Caco-2 (cell line): ENCODE data around the gene PTPN9. TPM values are rescaled to one million over a fixed set of nuclear protein-coding genes. Genes with fewer than 3 reads are reported as not detected.

Source experiments
- BruUV-seq: library from RNA; stranded (reverse); fragments of 400-500 nt; replicated peaks from 2 replicates; lab custom pipeline; 2021; lab: Mats Ljungman, UMichigan
- CTCF ChIA-PET: fragments of 300-600 bp; sonication (Branson Sonifier 250); formaldehyde crosslinking; loops from one replicate; lab custom pipeline; 2022; ENCODE audit warnings: antibody characterized with exemption; lab: Charles Lee
- POLR2A ChIA-PET: fragments of 300-600 bp; sonication (Branson Sonifier 250); formaldehyde crosslinking; loops from one replicate; lab custom pipeline; 2022; ENCODE audit warnings: antibody characterized with exemption; lab: Charles Lee
- DNase-seq, 2 experiments: peaks; one replicate each; pipeline versions ENCODE4 v3.0.0 to v3.0.0-alpha.2; 2020 to 2022
- H3K27me3 ChIP-seq: replicated peaks from 2 replicates; pipeline ENCODE4 v1.6.0; 2011; ENCODE audit warnings: low read length; ENCODE audit not compliant: control insufficient read depth, insufficient read depth
- H3K36me3 ChIP-seq: 2 replicates; pipeline ENCODE4 v1.5.1; 2011; ENCODE audit warnings: low read length; ENCODE audit not compliant: control insufficient read depth, insufficient read depth
- H3K4me1 ChIP-seq: fragments of 250-450 bp; sonication (Bioruptor Pico); 2 replicates; pipeline ENCODE4 v1.5.1; 2020; ENCODE audit warnings: mild to moderate bottlenecking
- H3K4me3 ChIP-seq: 2 replicates; pipeline ENCODE4 v1.5.1; 2011; ENCODE audit warnings: low read depth, mild to moderate bottlenecking, control low read depth, low read length
- H3K9me3 ChIP-seq: fragments of 250-450 bp; sonication (Bioruptor Pico); 2 replicates; pipeline ENCODE4 v1.5.1; 2020; ENCODE audit warnings: mild to moderate bottlenecking, moderate library complexity
- H3K27ac Mint-ChIP-seq: one replicate; pipeline ENCODE4 v1.8.0; 2022; ENCODE audit warnings: mixed read lengths; ENCODE audit not compliant: unreplicated experiment
- H3K27me3 Mint-ChIP-seq: one replicate; pipeline ENCODE4 v1.8.0; 2022; ENCODE audit warnings: mixed read lengths; ENCODE audit not compliant: insufficient read depth, unreplicated experiment
- H3K36me3 Mint-ChIP-seq: one replicate; pipeline ENCODE4 v1.8.0; 2022; ENCODE audit warnings: mild to moderate bottlenecking, mixed read lengths; ENCODE audit not compliant: insufficient read depth, unreplicated experiment
- H3K4me1 Mint-ChIP-seq: one replicate; pipeline ENCODE4 v1.8.0; 2022; ENCODE audit warnings: low read depth, mixed read lengths; ENCODE audit not compliant: unreplicated experiment
- H3K4me3 Mint-ChIP-seq: one replicate; pipeline ENCODE4 v1.8.0; 2022; ENCODE audit warnings: mild to moderate bottlenecking, moderate library complexity, mixed read lengths; ENCODE audit not compliant: unreplicated experiment
- H3K9me3 Mint-ChIP-seq: one replicate; pipeline ENCODE4 v1.8.0; 2022; ENCODE audit warnings: mixed read lengths; ENCODE audit not compliant: unreplicated experiment
- CTCF ChIP-seq, 2 experiments: fragments of 200-600 bp in 1 of 2; IDR thresholded peaks; 1 replicate in 1 of 2; 2 replicates in 1 of 2; pipeline versions ENCODE4 v1.5.1 to v1.8.0; 2011 to 2022; ENCODE audit warnings: antibody characterized with exemption in 1 of 2, control low read depth in 1 of 2, inconsistent platforms in 1 of 2, low read depth in 1 of 2, low read length in 1 of 2, mild to moderate bottlenecking in 1 of 2, moderate library complexity in 1 of 2; ENCODE audit not compliant: insufficient read depth in 1 of 2, severe bottlenecking in 1 of 2, unreplicated experiment in 1 of 2
- intact Hi-C: fragments of 100-400 bp; cut with micrococcal nuclease; formaldehyde crosslinking; loops from one replicate; pipeline ENCODE4 v1.10.0; 2022; ENCODE audit not compliant: unreplicated experiment
- total RNA-seq: library from RNA; stranded (reverse); gene quantifications from 2 replicates; pipeline ENCODE4 v1.2.3, GENCODE V29; 2022

Gene PTPN9
- total RNA-seq, 1 experiment from 2014 or later, result 27.7 TPM

- intact Hi-C loops, result loop anchor here (1.0 to 5.0 kb wide), 3 partner anchors 8 to 84 kb away; partner anchors contain the start of gene MAN2C1
- CTCF ChIA-PET, result interaction anchor here (0.5 to 1.8 kb wide), 18 partner anchors 9 to 514 kb away, joined by 3 to 33 read pairs (median 3); partner anchors contain the start of genes MAN2C1, PTPN9 and SNX33
- Mint-ChIP-seq H3K36me3 (peaks cover 56% of the 10 kb centered on the region), H3K9me3 (no peaks in the 10 kb centered on the region), H3K4me1 (peaks cover 9% of the 10 kb centered on the region), H3K4me3 (peak within 1 kb of the TSS; percentile 74), H3K27ac (peak within 1 kb of the TSS; percentile 89), H3K27me3 (no peaks in the 10 kb centered on the region)
- POLR2A ChIA-PET, result interaction anchor here (0.5 to 3.3 kb wide), 20 partner anchors 9 to 885 kb away, joined by 3 to 54 read pairs (median 5); partner anchors contain the start of genes COX5A, ETFA, IMP3 and ISL2
- DNase-seq, result peak; percentile 98 to 100
- Histone ChIP-seq H3K4me3 (peak within 1 kb of the TSS; percentile 99), H3K27me3 (no peaks in the 10 kb centered on the region), H3K36me3 (no peaks in the 10 kb centered on the region), H3K9me3 (no peaks in the 10 kb centered on the region), H3K4me1 (peaks cover 12% of the 10 kb centered on the region; the same call in 1 of the 2 replicates)
- BruUV-seq, result no TSS peak
- TF ChIP-seq CTCF (IDR thresholded peaks at IDR 0.05; ENCODE audit: insufficient read depth in 1 of 2, low read depth in 1 of 2, low read length in 1 of 2, severe bottlenecking in 1 of 2, unreplicated experiment in 1 of 2), result no peak
Observed at GRCh38 chr15:75451674-75452363, 127.3 kb downstream of the PTPN9 start, which contains the start of gene SIN3A. TSS of gene SIN3A (minus strand) at chr15:75451690. CDS start at chr15:75430375, 21,315 bp downstream.

GRCh38 chr15:75451202-75451673, 127.9 kb downstream of the PTPN9 start:
- no peak for TF ChIP-seq CTCF (IDR thresholded peaks at IDR 0.05; ENCODE audit: insufficient read depth in 1 of 2, low read depth in 1 of 2, low read length in 1 of 2, severe bottlenecking in 1 of 2, unreplicated experiment in 1 of 2)
- H3K27ac Mint-ChIP-seq, result peak overlapping the region; percentile 89
- intact Hi-C loops, result loop anchor here (1.0 to 5.0 kb wide), 2 partner anchors 81 to 83 kb away; partner anchors contain the start of gene MAN2C1
- no peaks in the 10 kb centered on the region for H3K27me3 Mint-ChIP-seq
- H3K36me3 ChIP-seq, result no peaks in the 10 kb centered on the region
- H3K4me1 ChIP-seq, result peaks cover 9% of the 10 kb centered on the region
- H3K36me3 Mint-ChIP-seq, result peaks cover 56% of the 10 kb centered on the region
- H3K27me3 ChIP-seq, result no peaks in the 10 kb centered on the region
- ChIA-PET POLR2A (interaction anchor here (0.6 to 3.3 kb wide), 16 partner anchors 10 to 820 kb away, joined by 3 to 54 read pairs (median 6); partner anchors contain the start of genes COX5A, IMP3, MAN2C1 and PPCDC), CTCF (interaction anchor here (0.5 to 1.8 kb wide), 14 partner anchors 9 to 385 kb away, joined by 3 to 33 read pairs (median 4); partner anchors contain the start of genes MAN2C1, PTPN9 and SNX33)
- no peaks in the 10 kb centered on the region for H3K9me3 ChIP-seq
- BruUV-seq, result no TSS peak
- DNase-seq, result no peak
- H3K4me3 ChIP-seq, result peak overlapping the region; percentile 99
- no peaks in the 10 kb centered on the region for H3K9me3 Mint-ChIP-seq
- H3K4me1 Mint-ChIP-seq, result peaks cover 5% of the 10 kb centered on the region
- H3K4me3 Mint-ChIP-seq, result peak overlapping the region; percentile 74
